ENCODE data around the gene TUNAR.

DNA sequence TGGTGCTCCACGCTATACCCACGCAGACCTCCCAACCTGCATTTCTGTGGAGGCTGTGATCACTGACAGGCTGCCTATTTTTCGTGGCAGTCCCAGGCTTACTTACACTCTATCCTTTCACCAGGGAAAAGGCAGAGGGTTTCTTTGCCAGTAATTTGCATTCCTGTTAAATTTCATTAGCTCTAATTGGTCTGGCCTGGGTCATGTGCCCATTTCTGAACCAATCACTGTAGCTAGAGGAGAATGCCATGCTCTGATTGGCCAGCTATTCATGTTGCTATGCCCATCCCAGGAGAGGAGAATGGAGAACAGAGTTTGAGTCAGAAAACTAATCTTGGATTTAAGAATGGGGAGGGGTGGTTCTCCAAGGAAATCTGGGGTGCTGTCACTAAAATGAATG is 43.2 kb upstream of the TUNAR start:
- TF ChIP-seq, protein P1, sequence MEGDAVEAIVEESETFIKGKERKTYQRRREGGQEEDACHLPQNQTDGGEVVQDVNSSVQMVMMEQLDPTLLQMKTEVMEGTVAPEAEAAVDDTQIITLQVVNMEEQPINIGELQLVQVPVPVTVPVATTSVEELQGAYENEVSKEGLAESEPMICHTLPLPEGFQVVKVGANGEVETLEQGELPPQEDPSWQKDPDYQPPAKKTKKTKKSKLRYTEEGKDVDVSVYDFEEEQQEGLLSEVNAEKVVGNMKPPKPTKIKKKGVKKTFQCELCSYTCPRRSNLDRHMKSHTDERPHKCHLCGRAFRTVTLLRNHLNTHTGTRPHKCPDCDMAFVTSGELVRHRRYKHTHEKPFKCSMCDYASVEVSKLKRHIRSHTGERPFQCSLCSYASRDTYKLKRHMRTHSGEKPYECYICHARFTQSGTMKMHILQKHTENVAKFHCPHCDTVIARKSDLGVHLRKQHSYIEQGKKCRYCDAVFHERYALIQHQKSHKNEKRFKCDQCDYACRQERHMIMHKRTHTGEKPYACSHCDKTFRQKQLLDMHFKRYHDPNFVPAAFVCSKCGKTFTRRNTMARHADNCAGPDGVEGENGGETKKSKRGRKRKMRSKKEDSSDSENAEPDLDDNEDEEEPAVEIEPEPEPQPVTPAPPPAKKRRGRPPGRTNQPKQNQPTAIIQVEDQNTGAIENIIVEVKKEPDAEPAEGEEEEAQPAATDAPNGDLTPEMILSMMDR (IDR thresholded peaks at IDR 0.05): no peak
- no peak for TF ChIP-seq POLR2A (IDR thresholded peaks at IDR 0.05)
- no peak for TF ChIP-seq EP300 (IDR thresholded peaks at IDR 0.05)

Measured in gastroesophageal sphincter (tissue), 3 donors.